Endometrial microvascular endothelial cells (primary cell): ENCODE results near the gene LIN52. TPM values are rescaled to one million over a fixed set of nuclear protein-coding genes. Genes with fewer than 3 reads are reported as not detected.

ENCODE experiments used
- in situ Hi-C: cut with HindIII; loops from 2 replicates; pipeline ENCODE4 v1.10.0; 2017; ENCODE audit warnings: low sequenced_read_pairs, low pct_unique_long_range_greater_than_20kb; ENCODE audit errors: inconsistent ontology term
- total RNA-seq: library from RNA; depleted of rRNA; stranded (reverse); fragments of >200 nt; gene quantifications from one replicate; pipeline ENCODE4 v1.2.3, GENCODE V29; 2015; ENCODE audit errors: inconsistent ontology term

LIN52 gene, protein sequence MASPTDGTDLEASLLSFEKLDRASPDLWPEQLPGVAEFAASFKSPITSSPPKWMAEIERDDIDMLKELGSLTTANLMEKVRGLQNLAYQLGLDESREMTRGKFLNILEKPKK
- 8.0 TPM for total RNA-seq

DNA sequence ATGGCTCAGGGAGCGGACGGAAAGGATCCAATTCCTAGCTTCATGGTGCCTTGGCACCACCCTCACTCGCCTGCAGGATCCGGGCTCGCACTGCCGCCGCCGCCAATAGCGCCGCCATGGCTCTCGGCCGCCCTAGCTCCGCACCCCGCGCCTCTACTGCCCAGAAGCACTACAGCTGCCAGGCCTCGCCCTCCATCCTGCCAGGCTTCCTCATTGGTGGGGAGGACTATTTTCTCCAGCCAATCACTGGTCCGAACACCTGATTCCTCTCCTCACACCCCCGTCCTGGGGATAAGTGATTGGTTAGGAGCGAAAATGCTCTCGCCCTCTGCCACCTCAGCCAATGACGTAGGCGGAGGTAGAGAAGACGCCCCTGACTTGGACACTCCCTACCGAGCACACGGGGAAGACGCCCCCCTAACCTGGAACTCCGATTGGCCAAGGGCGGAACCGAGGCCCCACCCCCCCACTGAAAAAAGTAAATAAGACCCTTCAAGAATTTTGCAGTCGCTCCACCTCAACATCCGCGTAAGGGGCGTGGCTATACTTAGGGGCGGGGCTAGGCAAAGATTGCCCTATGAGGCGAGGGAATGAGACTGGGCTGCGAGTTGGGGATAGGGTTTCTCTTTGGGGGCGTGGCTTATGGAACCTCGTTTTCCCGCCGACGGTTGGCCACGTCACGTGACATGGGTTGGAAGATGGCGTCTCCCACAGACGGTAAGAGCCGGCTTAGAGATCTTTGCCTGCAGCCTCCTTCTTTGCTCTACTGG, at the start of gene LIN52, which contains the start of gene ALDH6A1:
LIN52 (plus strand) TSS at position 680 of the 770 bp plus-strand sequence; CDS start at position 699, 19 bp downstream.
ALDH6A1 (minus strand) TSS at position 177 of the 770 bp plus-strand sequence; CDS start at position 118, 59 bp downstream.
- in situ Hi-C loops: no loop called here

DNA sequence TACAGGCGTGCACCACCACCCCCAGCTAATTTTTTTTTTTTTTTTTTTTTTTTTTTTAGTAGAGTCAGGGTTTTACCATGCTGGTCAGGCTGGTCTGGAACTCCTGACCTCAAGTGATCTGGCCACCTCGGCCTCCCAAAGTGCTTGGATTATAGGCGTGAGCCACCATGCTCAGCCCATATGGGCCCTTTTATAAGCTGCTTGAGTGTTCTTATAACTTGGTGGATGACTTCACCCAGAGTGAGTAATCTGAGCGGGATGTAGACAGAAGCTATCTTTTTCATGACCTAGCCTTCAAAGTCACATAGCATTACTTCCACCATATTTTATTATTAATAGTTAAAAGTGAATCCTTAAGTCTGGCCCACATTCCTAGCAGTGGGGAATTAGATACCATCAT, 49.2 kb upstream of the LIN52 start:
- in situ Hi-C loops: no loop called here

GRCh38 chr14:74038020-74038859, 46.5 kb upstream of the LIN52 start:
- in situ Hi-C loops: no loop called here

- in situ Hi-C loops: no loop called here
These were observed 42.5 kb upstream of the LIN52 start for GRCh38 chr14:74042296-74042695.

DNA sequence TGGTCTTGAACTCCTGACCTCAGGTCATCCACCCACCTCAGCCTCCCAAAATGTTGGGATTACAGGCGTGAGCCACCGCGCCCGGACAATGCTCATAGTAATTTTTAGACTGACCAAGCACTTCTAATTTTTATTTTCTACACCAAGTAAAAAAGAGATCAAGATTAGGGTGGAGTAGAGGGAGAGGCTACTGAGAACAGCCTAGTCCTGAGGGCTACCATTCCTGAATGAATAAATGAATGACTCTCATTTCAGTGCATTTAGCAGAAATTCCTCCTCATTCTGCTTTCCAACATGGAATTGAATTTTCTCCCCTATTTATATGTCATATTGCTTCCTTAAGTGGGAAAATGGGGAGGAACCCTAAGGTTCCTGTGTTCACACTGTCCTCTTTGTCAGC, 39.2 kb upstream of the LIN52 start:
- in situ Hi-C loops: no loop called here

GRCh38 chr14:74048281-74048680, 36.5 kb upstream of the LIN52 start:
- in situ Hi-C loops: no loop called here

GRCh38 chr14:74049876-74050495, 34.8 kb upstream of the LIN52 start:
- in situ Hi-C loops: no loop called here

- in situ Hi-C loops: no loop called here
These were observed 22.0 kb upstream of the LIN52 start for GRCh38 chr14:74062809-74063150.

- in situ Hi-C loops: no loop called here
These were observed 20.3 kb upstream of the LIN52 start for GRCh38 chr14:74064426-74064825.

DNA sequence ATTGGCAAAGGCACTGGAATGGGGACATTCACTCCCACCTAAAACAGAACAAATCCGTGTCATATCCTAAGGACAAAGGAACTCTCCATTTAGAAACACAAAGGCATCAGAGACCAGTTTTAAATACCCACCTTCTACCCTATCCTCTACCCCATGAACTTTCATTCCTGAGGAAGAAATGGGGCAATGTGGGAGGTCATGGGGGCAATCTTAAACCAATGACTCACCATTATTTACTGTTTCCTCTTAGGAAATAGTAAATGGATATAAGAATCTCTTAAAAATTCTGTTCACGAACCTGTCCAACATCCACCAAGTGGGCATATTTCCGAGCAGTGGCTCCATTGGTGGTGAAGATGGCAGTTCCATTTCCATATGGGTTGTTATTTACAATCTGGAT, 19.9 kb upstream of the LIN52 start:
- in situ Hi-C loops: no loop called here

DNA sequence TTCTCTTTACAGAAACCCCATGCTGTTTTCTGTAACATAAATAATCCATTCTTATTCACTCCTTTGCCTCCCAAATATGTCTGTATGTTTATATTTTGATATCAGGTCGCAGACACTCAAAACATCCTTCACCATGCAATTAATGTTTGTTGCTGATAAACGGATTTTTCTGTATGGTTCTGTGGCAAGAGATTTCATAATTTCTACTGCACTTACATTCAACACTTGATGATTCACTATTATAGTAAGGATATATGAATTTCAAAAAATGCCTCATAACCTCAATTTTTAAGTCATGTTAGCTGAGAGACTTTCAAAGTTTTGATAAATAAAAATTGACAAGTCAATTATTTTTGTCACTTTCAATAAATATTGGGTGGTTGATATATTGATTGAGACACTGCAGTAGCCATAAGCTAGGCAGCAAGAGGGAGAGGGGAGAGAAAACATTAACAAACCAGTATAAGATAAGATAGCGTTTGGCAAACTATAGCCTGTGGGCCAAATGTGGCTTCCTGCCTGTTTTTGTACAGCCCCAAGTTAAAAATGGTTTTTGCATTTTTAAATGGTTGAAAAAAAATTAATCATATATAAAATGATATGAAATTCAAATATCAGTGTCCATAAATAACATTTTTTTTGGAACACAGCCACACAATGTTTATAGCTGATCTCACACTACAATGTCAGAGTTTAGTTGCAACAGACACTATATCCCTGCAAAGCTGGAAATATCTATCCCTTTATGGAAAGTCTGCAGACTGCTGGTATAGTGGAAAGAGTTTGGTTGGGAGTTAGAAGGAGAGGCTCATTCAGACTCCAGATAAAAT, 18.8 kb upstream of the LIN52 start:
- in situ Hi-C loops: no loop called here

- in situ Hi-C loops: no loop called here
These were observed 7.4 kb upstream of the LIN52 start for GRCh38 chr14:74077401-74077800.

DNA sequence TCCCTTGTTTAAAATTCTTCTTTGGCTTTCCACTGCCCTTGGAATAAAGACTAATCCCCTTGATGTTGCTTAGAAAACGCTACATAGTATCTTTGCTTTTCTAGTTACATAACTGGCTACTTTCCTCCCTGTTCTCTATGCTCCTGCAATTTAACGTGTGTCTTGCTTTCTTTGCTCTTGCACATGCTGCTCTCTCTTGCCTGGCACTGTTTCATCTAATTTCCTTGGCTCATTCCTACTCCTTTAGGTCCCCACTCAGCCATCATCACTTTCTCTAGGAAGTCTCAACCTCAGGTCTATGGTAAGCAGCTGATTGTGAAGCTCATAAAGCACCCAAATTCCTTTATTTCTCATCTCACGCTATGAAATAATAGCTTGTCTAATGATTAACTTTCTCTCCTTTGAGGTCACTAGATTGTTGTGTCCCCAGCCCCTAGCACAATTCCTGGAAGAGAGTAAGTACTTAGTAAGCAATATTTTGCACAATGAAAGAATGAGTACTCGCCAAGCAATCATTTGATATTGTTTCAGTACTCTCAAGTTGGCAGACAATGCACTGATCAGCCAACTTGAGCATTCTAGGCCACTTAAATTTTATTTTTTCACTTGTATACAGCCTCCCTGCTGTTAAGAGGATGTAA, 3.8 kb upstream of the LIN52 start:
- in situ Hi-C loops: no loop called here

GRCh38 chr14:74081491-74081890, 3.3 kb upstream of the LIN52 start:
- in situ Hi-C loops: no loop called here

DNA sequence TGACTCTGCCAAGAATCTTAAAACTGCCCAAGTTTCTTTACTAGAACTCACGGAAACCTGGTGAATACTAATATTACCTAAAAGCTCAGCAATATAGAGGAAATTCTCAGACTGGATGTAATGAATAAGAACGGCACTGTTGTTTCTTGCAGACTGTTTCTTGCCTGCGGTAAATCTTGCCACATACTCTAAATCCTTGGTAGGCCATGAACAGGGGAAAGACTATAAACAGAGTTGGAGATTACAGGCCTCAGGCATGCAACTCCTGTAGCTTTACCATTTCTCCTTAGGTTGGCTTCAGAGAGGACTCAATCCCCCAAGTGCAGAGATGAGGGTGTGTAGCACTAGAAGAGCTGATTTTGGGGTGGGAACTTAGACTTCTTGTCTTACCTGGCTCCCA, 1.6 kb upstream of the LIN52 start:
- in situ Hi-C loops: no loop called here

- in situ Hi-C loops: no loop called here
These were observed 926 bp upstream of the LIN52 start for GRCh38 chr14:74083784-74084276.

DNA sequence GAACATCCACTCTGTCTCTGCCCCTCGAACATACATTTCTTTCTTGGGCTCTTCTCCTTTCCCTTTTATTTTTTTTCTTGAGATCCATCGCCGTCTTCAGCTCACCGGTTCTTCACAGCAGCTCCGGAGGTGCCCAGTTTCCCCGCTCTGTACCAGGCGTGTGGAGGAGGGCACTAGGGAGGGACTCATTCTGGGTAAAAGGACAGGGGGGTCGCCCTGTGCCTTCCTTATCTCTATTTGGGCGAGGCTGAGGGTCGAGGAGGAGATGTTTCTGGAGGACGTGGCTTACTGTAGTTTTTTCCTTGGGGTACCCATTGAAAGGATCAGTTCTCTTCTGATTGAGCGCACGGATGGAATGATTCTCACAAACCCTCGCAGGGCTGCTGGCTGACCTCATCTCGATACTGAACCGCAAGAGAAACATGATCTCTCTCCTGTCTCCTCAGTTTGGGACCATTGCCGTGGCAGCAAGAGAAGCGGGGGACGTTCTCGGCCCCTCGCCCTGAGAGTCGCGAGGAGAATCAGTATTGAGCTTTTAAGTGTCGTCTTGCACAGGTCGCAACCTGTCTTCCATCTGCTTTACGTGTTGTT, 386 bp downstream of the LIN52 start:
- in situ Hi-C loops: no loop called here

DNA sequence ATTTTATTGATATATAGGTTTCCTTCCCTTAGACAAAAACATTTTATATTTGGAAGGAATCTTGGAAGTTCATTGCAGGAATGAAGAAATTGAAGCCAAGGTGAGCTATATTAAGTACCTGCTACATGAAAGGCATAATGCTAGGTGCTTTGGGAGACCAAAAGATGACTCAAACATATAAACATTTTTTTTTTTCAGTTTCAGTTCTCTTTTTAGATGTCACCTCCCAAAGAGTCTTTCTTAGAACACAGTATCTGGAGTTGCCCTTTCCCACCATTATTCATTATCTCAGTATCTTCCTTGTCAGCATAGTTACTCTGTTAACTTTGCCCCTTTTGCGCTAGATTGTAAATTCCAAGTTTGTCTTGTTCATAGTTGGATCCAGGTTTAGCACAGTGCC, 1.1 kb downstream of the LIN52 start:
- in situ Hi-C loops: no loop called here
